Subcutaneous adipose tissue (tissue), 4 donors: ENCODE data around the gene ADGRG4. TPM values are rescaled to one million over a fixed set of nuclear protein-coding genes. Genes with fewer than 3 reads are reported as not detected.

Experiments used
- total RNA-seq, 4 donors: library from RNA; depleted of rRNA; stranded (reverse); fragments of >200 nt; gene quantifications; one replicate each; pipeline ENCODE4 v1.1.0, GENCODE V29; 2016
- TF ChIP-seq, protein P1 (sequence below): fragments of 450-650 bp; IDR thresholded peaks from one replicate; pipeline ENCODE4 v1.5.1; 2016; ENCODE audit warnings: low read depth, mild to moderate bottlenecking, control low read depth, antibody characterized with exemption, moderate library complexity

ADGRG4 gene
- total RNA-seq, 4 donors from 2014 or later, result under 0.01 to 0.33 (median 0.08) TPM

DNA sequence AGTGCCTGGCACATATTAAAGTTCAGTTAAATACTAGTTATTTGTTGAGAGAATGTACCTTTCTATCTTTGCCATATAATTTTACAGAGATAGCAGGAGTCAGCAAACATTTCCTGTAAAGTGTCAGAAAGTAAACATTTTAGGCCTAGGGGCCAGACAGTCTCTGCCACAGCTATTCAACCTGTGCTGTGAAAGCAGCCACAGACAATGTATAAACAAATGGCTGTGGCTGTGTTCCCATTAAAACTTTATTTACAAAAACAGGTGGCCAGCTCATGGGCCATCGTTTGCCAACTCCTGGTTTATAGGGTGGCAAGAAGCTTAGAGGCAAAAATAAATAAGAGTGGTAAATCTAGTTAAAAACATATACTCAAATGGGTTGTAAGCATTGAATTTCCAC, 153.0 kb downstream of the ADGRG4 start:
- TF ChIP-seq, protein P1, sequence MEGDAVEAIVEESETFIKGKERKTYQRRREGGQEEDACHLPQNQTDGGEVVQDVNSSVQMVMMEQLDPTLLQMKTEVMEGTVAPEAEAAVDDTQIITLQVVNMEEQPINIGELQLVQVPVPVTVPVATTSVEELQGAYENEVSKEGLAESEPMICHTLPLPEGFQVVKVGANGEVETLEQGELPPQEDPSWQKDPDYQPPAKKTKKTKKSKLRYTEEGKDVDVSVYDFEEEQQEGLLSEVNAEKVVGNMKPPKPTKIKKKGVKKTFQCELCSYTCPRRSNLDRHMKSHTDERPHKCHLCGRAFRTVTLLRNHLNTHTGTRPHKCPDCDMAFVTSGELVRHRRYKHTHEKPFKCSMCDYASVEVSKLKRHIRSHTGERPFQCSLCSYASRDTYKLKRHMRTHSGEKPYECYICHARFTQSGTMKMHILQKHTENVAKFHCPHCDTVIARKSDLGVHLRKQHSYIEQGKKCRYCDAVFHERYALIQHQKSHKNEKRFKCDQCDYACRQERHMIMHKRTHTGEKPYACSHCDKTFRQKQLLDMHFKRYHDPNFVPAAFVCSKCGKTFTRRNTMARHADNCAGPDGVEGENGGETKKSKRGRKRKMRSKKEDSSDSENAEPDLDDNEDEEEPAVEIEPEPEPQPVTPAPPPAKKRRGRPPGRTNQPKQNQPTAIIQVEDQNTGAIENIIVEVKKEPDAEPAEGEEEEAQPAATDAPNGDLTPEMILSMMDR, result no peak

DNA sequence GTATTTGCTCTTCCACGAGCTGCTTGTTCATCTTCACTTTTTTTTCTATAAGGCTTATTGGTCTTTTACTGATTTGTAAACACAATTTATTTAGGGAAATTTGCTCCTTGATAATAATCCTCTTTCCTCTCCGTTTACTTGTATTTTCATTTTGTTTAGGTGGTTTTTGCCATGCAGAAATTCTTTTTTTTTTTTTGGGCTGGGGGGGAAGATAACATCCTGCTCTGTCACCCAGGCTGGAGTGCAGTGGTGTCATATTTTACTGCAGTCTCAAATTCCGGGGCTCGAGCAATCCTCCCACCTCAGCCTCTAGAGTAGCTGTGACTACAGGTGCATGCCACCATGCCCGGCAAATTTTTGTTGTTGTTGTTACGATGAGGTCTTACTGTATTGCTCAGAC, 155.4 kb downstream of the ADGRG4 start:
- TF ChIP-seq, protein P1, result no peak

DNA sequence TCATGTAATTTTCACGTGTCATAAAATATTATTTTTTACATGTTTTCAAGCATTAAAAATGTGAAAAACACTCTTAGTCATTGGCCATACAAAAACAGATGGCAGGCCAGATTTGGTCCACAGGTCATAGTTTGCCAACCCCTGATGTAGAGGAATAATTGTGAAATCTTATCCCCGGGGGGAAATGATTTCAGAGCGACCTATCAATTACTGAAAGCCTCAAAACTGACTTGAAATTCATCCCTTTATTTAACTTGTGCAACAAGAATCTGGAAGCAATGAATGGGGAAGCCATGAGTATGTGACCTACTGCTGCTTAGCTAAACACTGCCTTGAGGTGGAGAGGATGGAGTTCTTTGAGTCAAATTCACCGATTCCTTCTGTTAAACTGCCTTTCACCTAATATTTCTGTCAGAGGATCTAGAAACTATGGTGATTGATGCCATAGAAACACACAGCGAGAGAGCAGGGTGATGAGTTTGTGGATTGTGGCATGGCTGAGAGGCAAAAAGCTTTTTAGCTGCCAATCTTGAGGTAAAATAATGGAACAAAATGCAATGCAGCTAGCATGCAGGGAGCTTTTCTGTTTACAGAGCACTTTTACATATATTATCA, 156.6 kb downstream of the ADGRG4 start:
- TF ChIP-seq, protein P1, result no peak

DNA sequence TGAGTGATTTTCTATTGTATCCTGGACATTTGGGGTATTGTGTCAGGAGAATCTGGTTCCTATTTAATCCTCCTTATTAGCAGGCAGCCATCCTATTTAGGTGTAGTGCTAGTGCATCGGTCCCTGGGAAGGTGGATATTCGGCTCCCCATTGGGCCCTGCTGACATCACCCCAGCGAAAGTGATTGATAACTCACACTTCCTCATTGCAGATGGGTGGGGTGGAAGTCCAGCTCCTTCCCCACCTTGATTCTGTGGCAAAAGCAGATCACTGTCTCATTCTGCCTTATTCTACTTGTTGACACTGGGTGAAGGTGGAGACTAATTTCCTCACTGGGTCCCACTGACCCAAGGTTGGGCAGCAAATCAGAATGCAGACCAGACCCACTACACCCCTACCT, 163.8 kb downstream of the ADGRG4 start:
- TF ChIP-seq, protein P1, result no peak

Other genes starting within 250 kb of the ADGRG4 start
- gene FHL1, start 153.4 kb upstream of the ADGRG4 start, total RNA-seq, result 1,000 to 10,000 TPM in 3 of 4 donors, 100 to 1,000 TPM in 1; 693 to 4,057 (median 1,828) TPM
- gene MAP7D3, start 49.6 kb upstream of the ADGRG4 start, total RNA-seq, result 10 to 100 TPM; 27.5 to 42.5 (median 35.7) TPM
- not detected for gene BRS3, start 187.0 kb downstream of the ADGRG4 start, total RNA-seq
- gene HTATSF1, start 196.6 kb downstream of the ADGRG4 start, total RNA-seq, result 10 to 100 TPM; 38.6 to 99.8 (median 65.9) TPM
- not detected for gene VGLL1, start 231.3 kb downstream of the ADGRG4 start, total RNA-seq